Stimulated activated CD8-positive, alpha-beta memory T cell treated with anti-CD3 and anti-CD28 coated beads, Interleukin-12 subunit alpha, Interleukin-12 subunit beta, amount 100 ng/mL, for 1 hour (primary cell): ENCODE data around the gene GRM8.
A peak's percentile ranks its signal among the peaks of the same experiment; 100 is the strongest.

ENCODE experiments used
- DNase-seq: peaks from one replicate; pipeline ENCODE4 v3.0.0-alpha.2; 2020; ENCODE audit warnings: low read depth

The GRM8 gene

DNA sequence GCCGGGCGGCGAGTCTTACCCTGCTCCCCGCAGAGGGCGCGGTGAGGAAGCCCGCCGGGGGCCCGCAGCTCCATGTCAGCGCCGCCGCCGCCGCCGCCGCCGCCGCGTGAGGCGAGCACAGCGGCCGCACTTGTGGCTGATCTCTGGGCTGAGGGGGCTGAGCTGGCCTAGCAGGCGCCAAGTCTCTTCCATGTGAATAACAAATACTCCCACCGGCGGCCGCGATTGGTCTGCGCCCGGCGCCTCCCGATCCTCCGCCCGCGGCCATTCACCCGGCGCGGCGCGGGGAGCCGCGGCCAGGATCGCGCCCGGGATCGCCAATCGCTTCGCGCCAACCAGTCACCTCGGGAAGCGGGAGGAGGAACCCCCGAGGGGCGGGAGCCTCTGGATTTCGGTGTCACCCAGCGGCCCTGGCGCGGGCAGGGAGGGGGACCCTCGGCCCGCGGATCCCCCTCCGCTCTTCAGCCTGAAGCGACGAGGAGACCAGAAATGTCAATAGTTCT lies at the start of gene GRM8:
Gene GRM8, minus strand, starts transcription at position 164 of the 503 bp plus-strand sequence.
- DNase-seq = no peak

DNA sequence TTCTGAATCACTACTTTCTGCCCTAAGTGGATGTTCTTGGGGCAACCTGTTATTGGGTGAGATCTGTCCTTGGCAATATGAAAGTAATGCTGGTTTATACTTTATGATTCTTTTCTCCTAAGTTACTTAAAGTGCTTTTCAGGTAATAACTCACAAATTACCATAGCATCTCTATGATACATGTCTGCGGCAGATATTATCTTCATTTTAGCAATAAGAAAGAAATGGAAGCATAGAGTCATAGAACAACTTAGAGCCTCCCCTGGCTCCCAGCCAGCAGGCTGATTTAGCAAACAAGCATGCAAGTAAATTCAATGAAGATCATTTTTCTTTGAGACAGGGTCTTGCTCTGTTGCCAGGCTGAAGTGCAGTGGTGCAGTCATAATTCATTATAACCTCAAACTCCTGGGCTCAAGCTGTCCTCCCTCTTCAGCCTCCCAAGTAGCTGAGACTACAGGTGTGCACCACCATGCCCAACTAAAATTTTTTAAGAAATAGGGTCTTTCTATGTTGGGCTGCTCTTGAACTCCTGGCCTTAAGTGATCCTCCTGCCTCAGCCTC lies 38.1 kb upstream of the GRM8 start:
- no peak for DNase-seq

DNA sequence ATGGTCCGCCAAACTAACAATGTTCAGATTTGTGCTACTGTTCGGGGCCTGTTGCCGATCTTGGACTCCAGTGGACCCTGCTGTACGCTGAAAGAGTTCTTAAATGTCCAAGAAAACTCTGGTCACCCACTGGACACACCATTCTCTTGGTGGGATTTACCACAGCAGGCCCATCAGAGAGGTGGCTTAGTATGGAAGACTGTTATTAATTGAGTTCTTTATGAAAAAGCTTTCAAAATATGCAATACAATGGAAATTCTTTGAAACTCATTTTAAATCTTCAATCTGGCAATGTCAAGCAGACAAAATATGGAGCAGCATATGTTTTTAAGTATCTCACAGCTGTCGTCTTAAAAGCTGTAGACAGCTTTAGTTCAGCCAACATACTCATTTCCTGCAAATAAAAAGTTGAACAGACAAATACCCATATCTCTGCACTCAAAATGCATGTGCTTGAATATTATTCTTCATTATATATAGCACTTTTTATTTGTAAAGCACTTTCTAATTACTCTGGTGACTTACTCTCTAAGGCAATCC lies 37.4 kb upstream of the GRM8 start:
- DNase-seq = no peak

DNA sequence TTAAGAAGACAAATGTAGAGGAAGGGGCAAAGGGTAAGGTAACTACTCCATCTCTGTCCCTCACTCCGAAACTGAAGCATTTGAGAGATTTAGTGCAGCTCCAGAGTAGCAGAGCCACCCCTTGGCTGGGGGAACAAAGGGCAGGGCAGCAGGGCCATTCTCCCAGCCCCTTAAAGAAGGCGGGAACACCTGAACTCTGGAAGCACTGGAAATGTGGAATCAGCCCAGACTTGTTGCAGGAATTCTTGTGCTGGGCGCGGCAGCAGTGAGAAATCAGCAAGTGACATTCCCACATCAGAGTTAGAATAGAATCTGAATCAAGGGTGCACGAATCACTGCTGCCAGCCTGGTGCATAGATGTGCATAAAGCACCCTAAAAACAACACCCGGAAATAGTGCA lies 34.4 kb upstream of the GRM8 start:
- DNase-seq = no peak

DNA sequence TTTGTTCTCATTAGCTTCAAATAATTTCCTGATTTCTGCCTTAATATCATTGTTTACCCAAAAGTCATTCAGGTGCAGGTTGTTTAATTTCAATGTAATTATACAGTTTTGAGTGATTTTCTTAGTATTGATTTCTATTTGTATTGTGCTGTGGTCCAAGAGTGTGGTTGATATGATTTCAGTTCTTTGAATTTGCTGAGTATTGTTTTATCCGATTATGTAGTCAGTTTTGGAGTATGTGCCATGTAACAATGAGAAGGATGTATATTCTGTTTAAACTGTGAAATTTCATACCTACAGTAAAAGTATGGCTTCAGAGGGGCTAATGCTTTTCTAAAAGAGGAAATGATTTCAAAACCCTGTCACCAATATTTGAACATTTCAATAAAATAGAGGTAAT lies 17.4 kb upstream of the GRM8 start:
- DNase-seq = no peak

DNA sequence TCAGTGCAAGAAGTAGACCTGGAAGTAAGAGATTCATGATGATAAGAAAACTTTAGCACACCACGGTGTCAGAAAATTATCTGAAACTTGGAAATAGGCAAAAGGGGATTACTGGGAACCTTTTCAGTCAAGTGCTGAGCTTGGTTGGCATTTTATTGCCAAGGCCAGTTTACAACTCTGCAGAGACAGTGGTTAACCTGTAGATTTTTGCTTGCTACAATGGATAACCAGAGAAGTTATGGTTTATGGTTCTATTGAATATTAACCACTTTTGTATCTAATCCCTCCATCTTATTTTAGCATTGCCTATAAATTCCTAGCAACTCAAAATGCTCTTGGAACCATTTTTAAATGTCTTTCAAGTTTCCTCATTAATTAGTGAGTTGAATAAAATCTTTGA lies 13.3 kb upstream of the GRM8 start:
- DNase-seq = no peak

DNA sequence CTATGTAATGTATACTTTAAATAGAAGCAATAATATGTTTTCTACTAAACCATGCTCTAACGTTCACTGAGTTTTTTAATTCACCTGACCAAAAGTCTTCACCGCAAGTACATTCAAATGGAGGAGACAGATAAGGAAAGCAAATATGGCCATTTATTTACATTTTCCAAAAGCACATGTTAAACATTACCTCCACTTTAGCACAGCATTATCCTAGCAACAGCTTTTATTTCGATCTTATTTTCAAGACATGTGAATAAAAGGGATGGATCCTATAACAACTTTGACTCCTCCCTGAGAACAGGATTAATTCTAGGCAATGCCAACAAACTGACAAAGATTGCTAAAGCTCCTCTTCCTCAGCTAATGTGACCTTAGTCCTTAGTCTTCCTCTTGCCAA lies 11.5 kb upstream of the GRM8 start:
- no peak for DNase-seq

DNA sequence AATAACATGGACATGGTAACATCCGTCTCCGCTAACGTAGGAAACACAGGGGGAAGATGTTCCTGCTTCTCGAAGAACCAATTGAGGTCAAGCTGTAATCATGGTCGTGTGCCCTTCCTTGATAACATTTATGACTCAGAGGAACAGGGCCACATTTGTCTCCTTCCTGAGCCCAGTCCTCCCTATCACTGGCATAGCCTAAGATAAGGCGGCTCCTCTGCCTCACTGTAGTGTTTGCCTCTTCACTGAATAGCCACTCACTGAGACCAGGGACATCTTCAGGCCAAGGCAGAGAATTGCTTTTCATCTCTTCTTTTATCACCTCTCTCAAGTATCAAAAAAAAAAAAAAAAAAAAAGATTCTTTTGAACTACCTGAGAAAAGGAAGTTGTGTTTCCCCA lies 5.4 kb upstream of the GRM8 start:
- no peak for DNase-seq

DNA sequence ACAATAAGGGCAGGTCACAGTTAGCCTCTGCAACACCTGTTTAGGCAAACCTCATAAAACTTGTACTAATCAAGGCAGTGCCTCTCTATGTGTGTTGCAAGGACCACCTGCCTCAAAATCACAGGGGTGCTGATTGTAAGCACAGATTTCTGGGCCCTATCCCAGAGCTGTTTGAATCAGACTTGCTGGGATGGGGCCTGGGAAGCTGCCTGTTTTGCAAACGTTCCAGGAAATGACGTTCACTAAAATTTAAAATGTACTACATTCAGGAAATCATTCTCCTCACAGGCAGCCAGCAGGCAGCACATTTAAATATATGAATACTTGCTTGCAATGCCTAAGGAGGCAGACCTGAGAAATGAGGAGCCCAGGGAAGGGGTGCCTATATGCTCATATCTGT lies 4.3 kb upstream of the GRM8 start:
- DNase-seq = no peak

DNA sequence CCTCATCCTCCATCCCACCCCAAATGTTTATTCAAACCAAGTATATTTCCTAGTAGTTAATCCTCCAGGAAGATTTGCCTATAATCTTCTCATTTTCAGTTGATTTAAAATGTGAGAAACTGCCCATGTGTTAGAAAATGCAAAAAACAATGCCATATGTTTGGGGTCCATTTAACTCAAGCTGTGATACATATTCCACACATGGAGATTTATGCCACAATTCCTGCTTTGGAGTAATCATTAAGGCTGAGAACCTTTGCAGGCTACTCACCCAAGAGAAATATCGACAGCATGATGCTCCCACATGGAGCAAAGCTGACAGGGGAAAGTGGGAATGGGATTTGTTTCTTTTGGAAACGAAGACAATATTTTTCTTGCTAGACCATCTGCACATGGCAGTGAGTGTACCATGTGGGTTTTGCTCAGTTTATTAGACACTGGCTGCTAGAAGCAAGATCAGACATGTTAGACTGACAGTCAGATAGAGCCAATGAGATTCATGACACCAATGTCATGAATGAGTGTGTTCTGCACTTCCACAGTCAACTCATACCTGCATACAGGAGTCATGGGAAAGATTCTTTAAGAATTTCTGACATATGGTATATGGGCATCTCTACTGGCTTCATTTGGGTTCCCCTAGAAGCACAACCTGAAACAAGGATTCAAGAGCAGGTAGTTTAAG lies 3.4 kb upstream of the GRM8 start:
- DNase-seq = no peak

DNA sequence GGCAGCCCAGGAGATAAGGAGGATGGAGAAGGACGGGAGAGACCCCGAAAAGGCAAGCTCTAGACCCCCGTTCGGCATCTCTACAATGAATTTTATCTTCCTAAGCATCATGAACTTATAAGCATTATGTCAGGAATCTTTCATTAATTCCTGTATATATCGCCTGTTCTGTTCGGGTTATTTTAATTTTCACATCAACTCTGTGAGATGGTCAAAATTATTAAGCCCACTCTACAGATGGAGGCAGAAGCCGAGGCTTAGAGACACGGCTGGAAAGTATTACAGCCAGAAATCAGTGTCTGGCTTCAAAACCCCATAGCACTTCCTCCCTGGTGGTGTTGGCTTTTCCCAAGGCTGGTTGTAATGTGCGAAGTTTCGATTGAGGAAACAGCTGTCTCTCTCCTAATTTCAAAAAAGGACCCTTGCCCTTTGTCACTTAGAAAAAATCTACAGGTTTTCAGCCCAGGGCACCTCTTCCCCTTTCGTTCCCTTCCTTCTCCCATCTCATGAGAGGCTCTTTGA lies 1.5 kb upstream of the GRM8 start:
- no peak for DNase-seq

DNA sequence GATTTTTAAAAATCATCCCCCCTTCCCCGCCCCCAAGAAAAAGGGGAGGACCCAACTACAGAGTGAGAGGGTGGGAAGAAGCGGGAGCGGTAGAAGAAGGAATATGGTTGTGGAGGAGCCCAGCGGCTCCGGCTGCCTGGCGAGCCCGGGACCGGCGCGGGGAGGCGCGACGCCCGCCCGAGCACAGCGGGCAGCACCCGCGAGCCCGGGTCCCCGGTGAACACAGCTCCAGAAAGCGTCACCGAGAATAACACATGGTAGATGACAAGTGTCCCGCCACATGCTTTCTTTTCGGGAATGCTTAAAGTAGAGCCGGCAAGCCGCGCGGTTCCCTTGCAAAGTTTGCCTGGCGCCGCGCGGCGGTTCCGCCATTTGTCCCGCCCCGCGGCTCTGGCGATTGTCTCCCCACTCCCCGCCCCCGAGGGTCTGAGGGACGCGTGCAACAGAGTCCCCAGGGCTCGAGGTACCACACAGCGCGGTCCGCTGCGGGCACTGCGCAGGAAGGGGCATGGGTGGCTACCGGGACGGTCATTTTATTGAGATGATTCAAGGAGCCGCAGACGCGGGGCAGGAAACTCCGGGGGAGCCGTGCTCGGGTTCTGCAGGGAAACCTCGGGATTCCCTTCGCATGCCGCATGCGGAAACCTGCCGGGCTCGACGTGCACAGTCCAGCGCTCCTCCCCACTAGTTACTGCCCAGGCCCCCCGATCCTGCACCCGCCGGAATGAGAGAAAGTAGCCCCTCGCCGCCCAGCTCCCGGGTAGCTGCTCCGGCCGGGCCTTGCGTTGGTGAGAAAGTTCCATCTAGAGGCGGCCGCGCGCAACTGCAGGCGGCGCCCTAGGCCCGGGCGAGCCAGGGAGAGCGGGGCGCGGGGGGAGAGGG lies 781 bp upstream of the GRM8 start:
- DNase-seq = peak; percentile 38

DNA sequence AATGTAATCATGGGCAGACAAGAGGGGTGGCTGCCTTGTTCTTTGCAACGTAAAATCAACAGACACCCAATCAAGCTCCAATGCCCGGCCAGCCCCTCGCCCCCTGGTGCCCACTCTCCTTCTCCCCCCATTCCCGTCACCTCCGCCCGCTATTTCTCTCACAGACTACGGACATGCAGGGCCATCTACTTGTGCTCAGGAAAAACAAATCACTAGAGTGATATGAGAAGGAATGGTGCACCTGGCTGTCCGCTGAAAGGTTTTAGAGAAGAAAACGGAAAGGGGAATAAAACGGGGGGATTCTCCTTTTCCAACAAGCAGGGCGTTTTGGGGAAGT lies 396 bp downstream of the GRM8 start:
- no peak for DNase-seq

DNA sequence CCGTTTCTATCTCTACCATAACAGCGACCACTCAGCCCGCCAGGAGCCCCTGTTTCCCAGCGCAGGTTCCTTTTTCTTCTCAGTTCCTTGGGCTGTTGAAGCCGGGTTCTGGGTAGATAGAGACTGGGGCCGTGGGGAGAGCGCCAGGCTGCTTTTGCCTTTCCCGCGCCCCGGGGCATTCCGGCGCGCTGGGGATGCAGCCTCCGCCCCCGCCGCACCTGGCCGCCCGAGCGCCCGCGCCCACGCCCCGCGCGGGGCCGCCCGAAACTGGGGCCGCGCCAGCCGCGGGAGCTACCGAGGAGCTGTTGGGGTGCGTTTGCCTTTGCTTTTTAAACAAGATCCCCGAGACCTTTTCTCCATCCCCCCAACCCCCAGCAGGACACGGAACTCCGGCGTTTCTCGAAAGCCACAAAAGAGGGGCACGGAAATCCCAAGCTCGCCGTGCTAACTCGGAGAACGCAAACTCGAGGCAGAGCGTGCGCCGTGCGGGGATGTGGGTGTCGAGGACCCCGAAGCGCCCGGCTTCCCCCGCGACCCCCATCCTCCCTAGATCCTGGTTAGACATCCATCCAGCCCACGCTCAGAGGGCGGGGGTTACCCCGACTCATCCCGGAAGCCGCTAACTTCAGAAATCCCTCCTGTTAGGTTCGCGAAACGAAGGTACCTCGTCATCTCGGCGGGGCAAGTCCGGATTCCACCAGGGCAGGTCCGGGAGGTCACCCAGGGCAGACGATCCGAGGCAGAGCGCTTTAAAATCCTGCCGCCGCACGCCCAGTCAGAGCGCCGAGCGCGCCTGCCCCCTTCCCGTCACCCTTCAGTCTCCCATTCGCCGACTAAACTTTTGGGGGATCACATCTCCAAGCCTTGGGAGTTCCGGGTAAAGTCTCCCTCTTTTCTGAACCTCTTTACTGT lies 1.0 kb downstream of the GRM8 start:
- no peak for DNase-seq

DNA sequence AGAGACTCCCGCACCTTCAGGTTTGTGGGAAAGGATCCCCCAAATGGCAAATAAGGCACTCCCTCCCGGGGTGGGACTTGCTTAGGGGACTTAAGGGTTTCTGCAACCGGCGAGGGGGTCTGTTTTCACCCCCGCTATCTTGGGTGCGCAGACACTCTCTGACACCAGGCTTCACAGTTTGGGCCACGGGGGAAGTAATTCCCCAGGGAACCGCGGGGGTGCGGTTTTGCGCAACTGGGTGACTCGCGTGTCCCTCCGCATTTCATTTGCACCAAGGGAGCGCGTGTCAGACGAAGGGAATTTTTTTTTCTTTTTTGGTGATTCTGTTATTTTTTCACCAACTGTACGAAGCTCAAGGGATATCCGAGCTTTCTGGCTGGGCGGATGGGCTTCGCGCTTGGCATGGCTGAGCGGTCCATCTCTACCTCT lies 1.7 kb downstream of the GRM8 start:
- DNase-seq = no peak

DNA sequence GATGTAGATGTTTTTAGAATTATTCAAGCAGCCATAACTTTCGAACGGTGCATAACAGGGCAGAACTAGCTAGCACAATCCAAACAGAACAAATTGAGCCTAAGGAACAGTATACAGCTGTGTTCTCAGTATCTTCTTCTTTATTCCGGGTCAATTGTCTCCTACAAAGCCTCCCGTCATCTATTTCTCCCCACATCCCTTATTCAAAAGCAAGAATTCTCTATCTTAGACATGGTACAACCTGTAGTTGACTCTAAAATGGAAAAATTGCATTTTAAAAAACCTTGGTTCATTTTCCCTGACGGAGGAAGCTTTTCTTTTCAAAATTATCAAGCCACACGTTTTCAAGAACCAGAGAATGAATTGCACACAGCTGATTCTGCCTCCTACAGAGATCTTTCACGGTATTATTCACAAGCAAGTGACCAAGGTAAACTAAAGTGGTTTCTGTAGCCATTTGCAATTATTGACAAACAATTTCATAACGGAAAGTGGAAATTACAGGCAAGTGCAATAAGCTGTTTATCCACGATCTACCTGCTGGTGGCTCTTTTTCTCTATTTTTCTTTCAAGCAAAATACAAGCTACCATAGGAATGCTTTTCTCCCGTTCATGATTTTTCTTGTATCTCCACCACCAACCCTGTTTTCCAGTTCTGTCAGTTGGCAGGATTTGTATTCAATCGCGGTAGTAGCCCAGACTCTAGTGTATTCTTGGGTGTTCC lies 2.3 kb downstream of the GRM8 start:
- no peak for DNase-seq

DNA sequence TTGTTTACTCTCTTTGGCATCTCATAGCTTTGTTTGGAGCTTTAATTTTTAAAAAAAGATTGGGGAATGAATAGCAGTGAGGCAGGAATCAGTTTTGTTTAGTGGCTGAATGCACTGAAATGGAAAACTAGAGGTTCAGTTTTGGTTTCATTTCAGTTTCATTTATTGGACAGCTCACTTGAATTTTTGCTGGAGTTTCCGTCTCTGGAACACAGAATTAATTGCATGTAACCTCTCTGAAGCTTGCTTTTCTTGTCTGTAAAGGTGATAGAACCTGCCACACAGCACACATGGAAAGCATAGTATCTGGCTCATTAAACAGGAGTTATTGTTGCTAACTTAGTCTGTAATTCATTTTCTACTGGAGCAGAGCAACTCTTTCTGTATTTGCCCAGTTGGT lies 7.1 kb downstream of the GRM8 start:
- DNase-seq = no peak

DNA sequence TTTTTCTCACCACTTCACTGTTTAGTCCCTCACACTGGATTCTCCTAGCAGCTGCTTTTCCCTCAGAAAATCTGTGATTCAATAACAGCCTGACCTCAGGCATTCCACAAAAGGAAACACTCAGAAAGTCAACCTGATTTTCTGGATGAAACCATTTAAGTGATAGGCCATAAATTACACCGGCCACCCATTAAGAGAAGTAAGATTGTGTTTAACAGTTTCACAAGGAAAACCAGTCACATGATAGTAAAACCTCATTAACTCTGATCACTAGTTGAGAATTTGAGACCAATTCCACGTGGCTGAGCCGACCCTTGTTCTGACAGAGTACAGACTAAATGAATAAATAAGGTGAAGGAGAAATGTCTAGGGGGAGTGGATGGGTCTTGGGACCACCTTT lies 7.7 kb downstream of the GRM8 start:
- no peak for DNase-seq

DNA sequence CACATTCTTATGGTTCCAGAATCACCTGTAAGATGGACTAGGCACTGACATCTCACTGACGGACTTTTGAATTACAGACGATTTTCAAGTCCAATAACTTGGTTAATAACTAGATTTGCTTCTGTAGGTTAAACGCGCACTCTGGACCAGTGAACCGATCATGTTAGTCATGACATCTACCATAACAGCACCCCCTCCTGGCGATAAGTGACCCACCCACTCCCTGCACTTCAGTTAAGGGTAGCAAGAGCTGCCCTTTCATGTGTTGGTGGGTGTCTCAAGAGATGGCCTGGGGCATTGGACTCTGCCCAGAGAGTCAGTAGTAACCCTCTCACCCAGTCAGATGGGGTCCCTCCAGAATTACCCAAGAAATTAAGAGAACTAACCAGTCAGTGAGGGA lies 12.9 kb downstream of the GRM8 start:
- no peak for DNase-seq

DNA sequence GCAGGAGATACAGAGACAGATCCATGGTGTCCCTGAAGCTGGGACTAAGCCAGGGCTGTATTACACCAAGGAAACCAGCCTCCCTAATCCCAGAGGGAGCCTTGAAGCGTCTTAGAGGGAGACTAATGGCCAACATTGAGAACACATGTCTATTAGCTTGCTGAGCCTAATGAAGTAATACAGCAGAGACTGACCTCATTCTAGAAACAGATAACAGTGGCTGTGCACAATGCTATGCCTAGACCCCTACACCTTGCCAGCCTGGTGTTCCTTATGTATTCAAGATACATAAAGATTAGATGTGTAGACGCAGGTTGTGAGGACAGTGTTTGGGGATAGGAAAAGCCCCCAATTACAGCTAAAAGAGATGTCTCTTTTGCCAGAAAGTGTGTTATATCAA lies 19.1 kb downstream of the GRM8 start:
- no peak for DNase-seq

DNA sequence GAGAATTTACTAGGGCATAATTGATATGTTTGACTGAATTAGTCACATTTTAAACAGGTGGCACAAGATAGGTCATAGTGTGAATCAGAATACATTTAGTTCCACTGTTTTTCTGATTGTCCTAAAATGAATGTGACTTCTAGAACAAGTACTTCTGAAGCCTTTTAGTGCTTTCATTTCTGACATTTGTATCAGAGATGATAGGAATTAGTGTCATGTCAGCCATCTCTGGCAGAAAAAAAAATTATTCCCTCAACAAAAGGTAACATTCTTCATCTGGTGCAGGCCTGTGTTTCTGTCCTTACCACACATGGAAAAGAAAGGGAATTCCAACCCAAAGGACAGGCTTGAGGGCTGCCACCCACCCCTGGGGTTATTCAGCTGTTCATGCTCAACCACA lies 21.3 kb downstream of the GRM8 start:
- DNase-seq = no peak
